Measurements from ENCODE around the gene UCK2. TPM values are rescaled to one million over a fixed set of nuclear protein-coding genes. Genes with fewer than 3 reads are reported as not detected.

UCK2 gene
- total RNA-seq, 2 donors from 2014 or later, result 8.8 to 19.3 TPM

DNA sequence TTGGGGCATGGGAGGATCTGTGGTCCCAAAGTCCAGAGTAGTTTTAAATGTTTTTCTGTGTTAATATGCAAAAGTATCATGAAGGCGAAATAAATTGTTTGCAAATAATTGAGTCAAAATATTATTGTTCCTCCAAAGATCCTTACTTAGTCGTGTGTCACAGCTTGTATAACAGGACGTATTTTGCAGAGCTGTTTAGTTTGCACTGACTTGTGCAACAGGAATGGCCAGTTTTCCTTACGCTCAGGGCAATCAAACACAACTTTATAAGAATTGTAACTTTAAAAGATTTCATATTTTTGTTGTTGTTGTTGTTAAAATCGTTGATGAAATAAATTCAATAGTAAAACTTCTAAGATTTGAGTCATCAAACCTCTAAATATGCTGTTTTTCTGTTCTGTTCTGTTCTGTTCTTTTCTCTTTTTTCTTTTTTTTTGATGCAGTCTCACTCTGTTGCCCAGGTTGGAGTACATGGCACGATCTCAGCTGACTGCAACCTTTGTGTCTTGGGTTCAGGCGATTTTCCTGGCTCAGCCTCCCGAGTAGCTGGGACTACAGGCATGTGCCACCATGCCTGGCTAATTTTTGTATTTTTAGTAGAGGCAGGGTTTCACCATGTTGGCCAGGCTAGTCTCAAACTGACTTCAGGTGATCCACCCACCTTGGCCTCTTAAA, 60.6 kb downstream of the UCK2 start:
- TF ChIP-seq, protein P1, sequence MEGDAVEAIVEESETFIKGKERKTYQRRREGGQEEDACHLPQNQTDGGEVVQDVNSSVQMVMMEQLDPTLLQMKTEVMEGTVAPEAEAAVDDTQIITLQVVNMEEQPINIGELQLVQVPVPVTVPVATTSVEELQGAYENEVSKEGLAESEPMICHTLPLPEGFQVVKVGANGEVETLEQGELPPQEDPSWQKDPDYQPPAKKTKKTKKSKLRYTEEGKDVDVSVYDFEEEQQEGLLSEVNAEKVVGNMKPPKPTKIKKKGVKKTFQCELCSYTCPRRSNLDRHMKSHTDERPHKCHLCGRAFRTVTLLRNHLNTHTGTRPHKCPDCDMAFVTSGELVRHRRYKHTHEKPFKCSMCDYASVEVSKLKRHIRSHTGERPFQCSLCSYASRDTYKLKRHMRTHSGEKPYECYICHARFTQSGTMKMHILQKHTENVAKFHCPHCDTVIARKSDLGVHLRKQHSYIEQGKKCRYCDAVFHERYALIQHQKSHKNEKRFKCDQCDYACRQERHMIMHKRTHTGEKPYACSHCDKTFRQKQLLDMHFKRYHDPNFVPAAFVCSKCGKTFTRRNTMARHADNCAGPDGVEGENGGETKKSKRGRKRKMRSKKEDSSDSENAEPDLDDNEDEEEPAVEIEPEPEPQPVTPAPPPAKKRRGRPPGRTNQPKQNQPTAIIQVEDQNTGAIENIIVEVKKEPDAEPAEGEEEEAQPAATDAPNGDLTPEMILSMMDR (IDR thresholded peaks at IDR 0.05), result no peak
- peaks cover 0 to 35% of the 10 kb centered on the region in 2 donors for H3K4me1 ChIP-seq

DNA sequence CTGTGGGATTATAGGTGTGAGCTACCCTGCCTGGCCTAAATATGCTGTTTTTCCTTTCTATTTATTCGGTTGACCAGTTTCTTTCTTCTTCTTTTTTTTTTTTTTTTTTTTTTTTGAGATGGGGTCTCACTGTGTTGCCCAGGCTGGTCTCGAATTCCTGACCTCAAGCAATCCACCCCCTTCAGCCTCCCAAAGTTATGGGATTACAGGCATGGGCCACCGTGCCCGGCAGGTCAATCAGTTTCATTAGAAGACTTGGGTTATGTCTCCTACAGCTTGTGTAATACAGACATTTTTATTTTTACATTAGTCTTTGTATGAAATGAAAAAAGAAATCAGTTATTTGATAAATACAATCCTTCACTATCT, 61.1 kb downstream of the UCK2 start:
- Histone ChIP-seq H3K4me3 (no peak overlapping the region), H3K36me3 (peaks cover 14% of the 10 kb centered on the region), H3K27me3 (no peaks in the 10 kb centered on the region), H3K27ac (no peak overlapping the region), H3K4me1 (peaks cover 0 to 30% of the 10 kb centered on the region in 2 donors), H3K9me3 (no peaks in the 10 kb centered on the region)
- TF ChIP-seq, protein P1 (IDR thresholded peaks at IDR 0.05), result no peak
- DNase-seq (ENCODE audit: low spot score), result no peak

More for the DNA sequence above, 60.6 kb downstream of the UCK2 start:
- no peak for DNase-seq (ENCODE audit: low spot score)
- H3K36me3 ChIP-seq, result peaks cover 14% of the 10 kb centered on the region
- H3K4me3 ChIP-seq, result no peak overlapping the region
- H3K27ac ChIP-seq, result no peak overlapping the region
- H3K9me3 ChIP-seq, result no peaks in the 10 kb centered on the region
- H3K27me3 ChIP-seq, result no peaks in the 10 kb centered on the region

DNA sequence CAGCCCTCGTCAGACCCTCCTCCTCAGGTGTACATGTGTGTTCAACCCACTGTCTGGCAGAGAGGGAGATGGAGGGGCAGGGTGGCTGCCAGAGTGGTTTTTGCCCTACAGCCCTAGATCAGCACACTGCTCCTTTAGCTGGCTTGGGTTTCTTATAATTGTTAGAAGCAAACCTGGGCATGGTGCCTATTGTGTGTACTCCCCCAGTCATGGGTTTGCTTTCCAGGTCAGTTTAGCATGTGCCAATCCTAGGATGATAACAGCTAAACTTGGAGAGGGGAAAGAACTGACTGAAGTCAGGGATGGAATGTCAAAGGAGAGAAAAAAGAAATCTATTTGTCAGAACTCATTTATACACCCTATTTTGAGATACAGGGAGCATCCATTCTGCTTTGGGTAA, 63.3 kb downstream of the UCK2 start:
- H3K36me3 ChIP-seq, result peaks cover 14% of the 10 kb centered on the region
- H3K27ac ChIP-seq, result no peak overlapping the region
- no peaks in the 10 kb centered on the region for H3K9me3 ChIP-seq

DNA sequence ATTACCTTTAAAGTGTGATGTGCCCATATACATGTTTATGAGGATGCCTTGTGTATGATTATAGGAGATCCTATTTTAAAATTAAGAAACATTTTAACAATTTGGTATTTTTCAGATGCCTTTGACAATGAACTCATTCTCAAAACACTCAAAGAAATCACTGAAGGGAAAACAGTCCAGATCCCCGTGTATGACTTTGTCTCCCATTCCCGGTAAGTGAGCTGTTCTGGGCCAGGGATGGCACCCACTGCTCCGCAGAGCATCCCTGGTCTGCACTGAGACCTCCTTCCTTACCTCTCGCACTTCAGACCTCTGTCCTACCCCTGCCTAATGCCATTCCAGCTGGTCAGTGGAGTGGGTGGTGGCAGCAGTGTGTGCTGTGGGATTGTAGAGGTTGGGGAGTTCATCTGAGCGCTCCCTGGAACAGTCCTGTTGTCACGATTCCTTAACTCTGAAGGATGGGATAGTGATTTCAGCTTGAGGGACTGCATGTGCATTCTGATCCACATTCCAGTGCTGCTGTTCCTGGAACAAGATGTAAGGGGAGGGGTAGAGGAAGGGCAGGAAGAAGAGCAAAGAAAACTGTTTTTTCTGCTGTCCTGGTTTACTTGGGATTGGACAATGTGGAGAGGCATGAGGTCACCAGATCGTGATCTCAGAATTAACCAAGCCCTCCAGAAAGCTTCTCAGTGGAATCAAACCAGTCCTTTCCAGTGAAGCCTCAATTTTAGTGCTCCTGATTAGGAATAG, 63.9 kb downstream of the UCK2 start:
- TF ChIP-seq, protein P1 (IDR thresholded peaks at IDR 0.05), result no peak
- Histone ChIP-seq H3K27me3 (no peaks in the 10 kb centered on the region), H3K9me3 (no peaks in the 10 kb centered on the region), H3K27ac (no peak overlapping the region), H3K4me3 (no peak overlapping the region), H3K4me1 (peaks cover 0 to 22% of the 10 kb centered on the region in 2 donors), H3K36me3 (peaks cover 14% of the 10 kb centered on the region)
- no peak for DNase-seq (ENCODE audit: low spot score)

More for the DNA sequence above, 63.3 kb downstream of the UCK2 start:
- no peak for DNase-seq (ENCODE audit: low spot score)
- H3K4me1 ChIP-seq, result peaks cover 0 to 16% of the 10 kb centered on the region in 2 donors
- H3K4me3 ChIP-seq, result no peak overlapping the region
- TF ChIP-seq, protein P1 (IDR thresholded peaks at IDR 0.05), result no peak
- H3K27me3 ChIP-seq, result no peaks in the 10 kb centered on the region

DNA sequence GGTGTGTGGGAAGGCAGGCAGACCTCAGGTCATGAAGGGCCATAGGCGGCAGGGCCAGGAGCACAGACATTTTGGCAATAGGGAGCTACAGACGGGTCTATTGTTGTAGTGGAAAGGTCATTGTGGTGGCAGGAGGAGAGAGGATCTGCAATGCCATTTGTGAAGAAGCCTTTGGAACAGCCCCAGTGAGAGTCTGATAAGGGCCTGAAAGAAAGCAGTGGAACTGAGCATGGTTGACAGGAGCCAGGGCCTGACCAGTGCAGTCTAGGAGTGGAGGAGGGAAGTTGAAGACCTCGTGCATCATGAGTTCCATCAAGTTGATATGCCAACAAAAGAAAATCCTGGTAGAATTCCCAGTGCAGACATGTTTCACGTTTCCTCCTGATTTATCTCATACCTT, 65.5 kb downstream of the UCK2 start:
- DNase-seq (ENCODE audit: low spot score), result no peak
- H3K4me1 ChIP-seq, result peaks cover 0 to 38% of the 10 kb centered on the region in 2 donors
- TF ChIP-seq, protein P1 (IDR thresholded peaks at IDR 0.05), result no peak

More for the DNA sequence above, 65.5 kb downstream of the UCK2 start:
- Histone ChIP-seq H3K4me3 (no peak overlapping the region), H3K27ac (no peak overlapping the region), H3K27me3 (no peaks in the 10 kb centered on the region), H3K36me3 (peaks cover 14% of the 10 kb centered on the region), H3K9me3 (no peaks in the 10 kb centered on the region)

All from right atrium auricular region (tissue), 2 donors.